ENCODE results near the gene PCLO.

The PCLO gene, protein sequence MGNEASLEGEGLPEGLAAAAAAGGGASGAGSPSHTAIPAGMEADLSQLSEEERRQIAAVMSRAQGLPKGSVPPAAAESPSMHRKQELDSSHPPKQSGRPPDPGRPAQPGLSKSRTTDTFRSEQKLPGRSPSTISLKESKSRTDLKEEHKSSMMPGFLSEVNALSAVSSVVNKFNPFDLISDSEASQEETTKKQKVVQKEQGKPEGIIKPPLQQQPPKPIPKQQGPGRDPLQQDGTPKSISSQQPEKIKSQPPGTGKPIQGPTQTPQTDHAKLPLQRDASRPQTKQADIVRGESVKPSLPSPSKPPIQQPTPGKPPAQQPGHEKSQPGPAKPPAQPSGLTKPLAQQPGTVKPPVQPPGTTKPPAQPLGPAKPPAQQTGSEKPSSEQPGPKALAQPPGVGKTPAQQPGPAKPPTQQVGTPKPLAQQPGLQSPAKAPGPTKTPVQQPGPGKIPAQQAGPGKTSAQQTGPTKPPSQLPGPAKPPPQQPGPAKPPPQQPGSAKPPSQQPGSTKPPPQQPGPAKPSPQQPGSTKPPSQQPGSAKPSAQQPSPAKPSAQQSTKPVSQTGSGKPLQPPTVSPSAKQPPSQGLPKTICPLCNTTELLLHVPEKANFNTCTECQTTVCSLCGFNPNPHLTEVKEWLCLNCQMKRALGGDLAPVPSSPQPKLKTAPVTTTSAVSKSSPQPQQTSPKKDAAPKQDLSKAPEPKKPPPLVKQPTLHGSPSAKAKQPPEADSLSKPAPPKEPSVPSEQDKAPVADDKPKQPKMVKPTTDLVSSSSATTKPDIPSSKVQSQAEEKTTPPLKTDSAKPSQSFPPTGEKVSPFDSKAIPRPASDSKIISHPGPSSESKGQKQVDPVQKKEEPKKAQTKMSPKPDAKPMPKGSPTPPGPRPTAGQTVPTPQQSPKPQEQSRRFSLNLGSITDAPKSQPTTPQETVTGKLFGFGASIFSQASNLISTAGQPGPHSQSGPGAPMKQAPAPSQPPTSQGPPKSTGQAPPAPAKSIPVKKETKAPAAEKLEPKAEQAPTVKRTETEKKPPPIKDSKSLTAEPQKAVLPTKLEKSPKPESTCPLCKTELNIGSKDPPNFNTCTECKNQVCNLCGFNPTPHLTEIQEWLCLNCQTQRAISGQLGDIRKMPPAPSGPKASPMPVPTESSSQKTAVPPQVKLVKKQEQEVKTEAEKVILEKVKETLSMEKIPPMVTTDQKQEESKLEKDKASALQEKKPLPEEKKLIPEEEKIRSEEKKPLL (N-terminal part only)

DNA sequence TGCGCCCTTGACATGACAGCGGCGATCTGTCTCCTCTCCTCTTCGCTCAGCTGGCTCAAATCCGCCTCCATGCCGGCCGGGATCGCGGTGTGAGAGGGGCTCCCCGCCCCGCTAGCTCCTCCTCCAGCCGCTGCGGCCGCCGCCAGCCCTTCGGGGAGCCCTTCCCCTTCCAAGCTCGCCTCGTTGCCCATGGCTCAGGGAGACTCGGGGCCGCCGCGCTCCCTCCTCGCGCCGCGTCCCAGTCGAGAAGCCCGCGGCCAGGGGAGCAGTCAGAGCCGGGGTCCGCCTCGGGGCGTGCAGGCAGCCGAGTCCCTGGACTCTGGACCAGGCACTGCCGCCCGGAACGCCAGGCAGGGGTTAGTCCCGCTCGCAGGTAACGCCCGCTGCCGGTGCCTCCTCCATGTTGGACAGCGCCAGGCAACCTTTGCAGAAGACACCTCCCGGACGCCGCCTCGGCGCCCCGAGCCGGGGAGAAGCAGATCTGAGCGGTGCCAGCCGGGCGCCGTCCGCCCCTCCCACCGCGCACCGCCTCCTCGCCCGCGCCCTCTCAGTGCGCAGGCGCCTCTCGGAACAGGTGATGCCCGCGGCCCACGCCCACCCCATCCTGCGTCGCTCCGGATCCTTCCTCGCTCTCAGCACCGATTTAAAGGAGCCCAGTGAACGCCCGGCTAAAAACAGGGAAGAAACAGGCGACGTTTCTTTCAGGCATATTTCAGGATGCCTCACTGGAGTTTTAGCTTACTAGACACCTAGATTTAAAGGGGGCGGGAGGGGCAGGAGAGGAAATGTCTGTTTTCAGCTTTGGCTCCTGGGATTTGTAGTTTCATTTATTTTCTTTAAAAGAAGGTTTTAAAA lies at the start of gene PCLO:
PCLO (minus strand) TSS at position 483 of the 855 bp plus-strand sequence; CDS start at position 191, 292 bp downstream.
- peak; percentile 1 for DNase-seq (ENCODE audit: low spot score)

DNA sequence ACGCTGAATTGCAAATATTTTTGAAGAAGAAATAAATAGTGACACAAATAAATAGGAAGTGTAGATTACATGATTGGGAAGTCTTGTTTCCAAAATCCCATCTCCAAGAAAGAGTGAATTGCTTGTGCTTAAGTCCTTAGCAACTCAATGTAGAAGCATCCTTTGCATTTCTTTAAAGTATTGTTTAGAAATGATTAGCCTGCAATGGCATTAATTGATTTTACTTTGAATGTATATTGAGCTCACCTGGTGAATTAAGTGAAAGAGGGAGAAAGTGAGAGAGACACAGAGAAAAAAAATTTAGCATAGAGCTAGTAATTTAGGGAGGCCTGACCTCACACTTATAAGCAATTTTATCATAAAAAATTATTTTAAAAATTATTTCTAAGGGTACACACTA lies 49.0 kb upstream of the PCLO start:
- no peak for DNase-seq (ENCODE audit: low spot score)

DNA sequence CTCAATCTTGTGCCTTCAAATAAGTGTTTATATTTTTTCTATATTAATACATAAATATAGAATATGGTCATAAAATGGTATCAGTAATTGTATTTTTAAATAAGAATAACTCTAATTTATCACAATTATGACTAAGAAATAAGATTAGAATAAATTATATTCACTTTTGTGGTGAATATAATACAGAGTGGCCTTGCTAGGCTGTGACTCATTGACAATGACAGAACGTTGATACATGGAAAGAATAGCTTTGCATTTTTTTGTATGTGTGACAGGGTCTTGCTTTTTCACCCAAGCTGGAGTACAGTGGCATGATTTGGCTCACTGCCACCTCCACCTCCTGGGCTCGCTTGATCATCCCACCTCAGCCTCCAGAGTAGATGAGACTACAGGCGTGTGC lies 47.8 kb upstream of the PCLO start:
- DNase-seq (ENCODE audit: low spot score): no peak

- DNase-seq (ENCODE audit: low spot score): no peak
Observed at GRCh38 chr7:83204715-83205114, 42.0 kb upstream of the PCLO start.

DNA sequence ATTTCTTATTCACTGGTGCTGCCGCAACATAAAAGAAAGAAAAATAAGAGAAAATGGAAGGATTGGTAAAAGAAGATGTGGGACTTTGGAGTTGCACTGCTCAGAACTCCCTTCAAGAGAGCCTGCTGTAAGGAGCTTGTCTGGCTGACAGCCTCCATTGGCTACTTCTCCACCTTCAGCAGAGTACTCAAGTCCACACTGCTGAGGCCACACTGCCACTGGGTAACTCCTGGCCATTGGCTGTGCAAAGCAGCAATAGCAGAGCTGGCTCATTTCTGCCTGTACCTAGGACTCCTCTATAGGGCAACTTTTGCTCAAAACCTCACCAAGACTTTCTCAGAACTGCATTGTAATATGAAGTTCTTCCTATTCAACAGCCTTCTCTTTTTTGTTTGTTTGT lies 38.7 kb upstream of the PCLO start:
- DNase-seq (ENCODE audit: low spot score): no peak

DNA sequence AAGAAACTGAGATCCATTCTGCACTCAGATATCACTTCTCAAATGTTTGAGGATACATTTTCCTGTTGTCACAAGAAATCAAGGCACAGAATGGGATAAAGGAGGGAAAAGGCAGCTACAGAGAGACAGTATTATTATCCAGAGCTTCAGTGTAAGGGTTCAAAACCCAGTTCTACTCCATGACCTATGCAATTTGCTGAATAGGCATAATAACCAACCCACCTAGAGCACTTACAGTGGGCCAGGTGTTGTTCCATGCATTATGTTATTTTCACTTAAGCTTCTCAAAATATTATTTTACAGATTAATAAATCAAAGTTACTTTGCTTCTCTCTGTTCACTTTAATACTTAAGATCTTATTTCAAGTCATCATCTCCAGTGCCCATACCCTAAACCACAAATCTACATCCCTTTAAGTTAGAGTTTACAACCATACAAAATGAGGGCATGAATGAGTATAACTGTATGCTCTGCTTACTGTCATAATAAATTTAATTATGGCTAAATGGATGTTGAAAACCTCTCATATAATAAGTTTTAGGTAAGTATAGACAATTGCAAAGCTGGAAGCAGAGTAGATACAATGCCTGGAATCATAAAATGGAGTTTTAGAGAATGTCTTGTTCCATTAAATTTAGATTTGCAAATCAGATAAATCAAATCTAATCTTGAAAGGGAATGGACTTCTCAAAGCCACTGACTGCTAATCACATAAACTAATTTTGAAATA lies 28.1 kb upstream of the PCLO start:
- no peak for DNase-seq (ENCODE audit: low spot score)

GRCh38 chr7:83178796-83179195 lies 16.1 kb upstream of the PCLO start:
- DNase-seq (ENCODE audit: low spot score): no peak

GRCh38 chr7:83178066-83178465 lies 15.4 kb upstream of the PCLO start:
- no peak for DNase-seq (ENCODE audit: low spot score)

DNA sequence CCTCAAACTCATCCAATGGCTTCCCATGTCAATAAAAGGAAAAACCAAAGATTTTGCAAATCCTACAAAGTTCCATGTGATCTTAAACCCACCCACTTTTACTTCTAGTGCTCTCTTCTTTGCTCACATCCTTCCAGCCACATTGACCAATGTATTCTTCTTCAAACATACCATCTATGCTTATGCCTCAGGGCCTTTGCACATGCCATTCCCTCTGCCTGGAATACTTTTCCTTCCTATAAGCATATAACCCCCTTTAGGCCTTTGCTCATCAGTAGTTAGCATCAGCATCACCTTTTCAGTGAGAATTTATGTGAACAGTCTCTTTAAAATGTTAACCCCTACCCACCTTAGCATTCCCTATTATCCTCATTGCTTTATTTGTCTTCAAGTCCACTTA lies 11.0 kb upstream of the PCLO start:
- no peak for DNase-seq (ENCODE audit: low spot score)

- no peak for DNase-seq (ENCODE audit: low spot score)
Observed at GRCh38 chr7:83166781-83167180, 4.1 kb upstream of the PCLO start.

DNA sequence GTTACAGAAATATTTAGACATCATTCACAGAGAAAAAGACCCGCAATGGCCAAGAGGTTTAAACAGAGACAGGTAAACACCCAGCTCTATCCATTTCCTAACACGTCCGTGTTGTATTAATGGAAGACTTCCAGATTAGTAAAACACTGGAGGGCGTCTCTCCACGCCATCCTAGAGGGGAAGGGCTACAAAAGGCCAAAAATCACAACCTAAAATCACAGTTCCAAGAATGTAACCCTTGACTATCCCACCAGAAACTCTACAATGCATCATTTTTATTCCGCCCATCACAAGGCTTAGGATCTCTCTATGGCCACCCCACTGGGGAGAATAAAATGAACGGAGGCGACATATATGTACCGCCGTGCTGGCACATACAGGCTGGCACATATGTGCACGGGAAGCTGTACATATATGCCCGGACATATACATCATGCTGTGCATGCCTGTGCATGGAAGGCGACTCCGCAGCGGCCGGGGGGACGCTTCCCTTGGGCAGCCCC lies 734 bp downstream of the PCLO start:
- no peak for DNase-seq (ENCODE audit: low spot score)

DNA sequence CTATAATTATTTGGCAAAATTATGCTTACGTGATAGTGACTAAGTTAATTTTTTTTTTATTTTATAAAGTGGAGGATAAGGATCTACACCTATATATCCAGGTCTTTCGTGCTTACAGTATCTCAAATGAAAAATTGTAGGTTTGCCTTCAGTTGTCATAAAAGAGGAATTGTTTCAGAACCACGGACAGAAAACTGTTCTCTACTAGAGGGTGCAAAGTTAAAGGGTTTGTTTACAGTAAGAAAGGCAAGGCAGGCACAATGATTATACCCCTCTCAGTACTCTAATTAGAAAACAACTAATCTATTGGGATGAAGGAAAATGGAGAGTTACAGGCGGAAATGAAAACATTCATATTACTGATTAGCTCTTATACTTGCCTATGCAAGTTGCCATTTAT lies 1.5 kb downstream of the PCLO start:
- no peak for DNase-seq (ENCODE audit: low spot score)

DNA sequence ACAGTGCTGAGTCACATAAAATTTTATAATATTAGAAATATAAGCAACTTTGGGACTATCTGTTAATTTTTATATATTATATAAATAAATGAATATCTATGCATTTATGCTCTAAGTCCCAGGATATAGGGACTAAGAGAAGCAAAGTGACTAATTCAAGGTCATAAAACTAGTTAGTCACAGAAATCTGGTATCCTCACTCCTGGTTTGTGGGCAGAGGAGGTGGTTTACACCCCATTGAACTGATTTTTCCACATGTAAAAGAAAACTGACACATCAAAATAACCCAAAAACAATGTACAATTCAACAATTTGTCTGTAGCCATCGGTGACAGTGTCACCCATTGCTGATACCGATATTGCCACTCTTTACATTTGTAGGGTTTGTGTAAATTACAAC lies 3.0 kb downstream of the PCLO start:
- DNase-seq (ENCODE audit: low spot score): no peak

- no peak for DNase-seq (ENCODE audit: low spot score)
Observed at GRCh38 chr7:83156006-83156405, 6.7 kb downstream of the PCLO start.

DNA sequence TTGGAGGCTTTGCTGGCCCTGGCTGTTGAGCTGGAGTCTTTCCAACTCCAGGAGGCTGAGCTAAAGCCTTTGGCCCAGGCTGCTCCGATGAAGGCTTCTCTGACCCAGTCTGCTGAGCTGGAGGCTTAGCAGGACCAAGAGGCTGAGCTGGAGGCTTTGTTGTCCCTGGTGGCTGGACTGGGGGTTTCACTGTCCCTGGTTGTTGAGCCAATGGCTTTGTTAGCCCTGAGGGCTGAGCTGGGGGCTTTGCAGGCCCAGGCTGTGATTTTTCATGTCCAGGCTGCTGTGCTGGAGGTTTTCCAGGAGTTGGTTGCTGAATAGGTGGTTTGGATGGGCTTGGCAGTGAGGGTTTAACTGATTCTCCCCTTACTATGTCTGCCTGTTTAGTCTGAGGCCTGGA lies 7.3 kb downstream of the PCLO start:
- no peak for DNase-seq (ENCODE audit: low spot score)

- DNase-seq (ENCODE audit: low spot score): no peak
Observed at GRCh38 chr7:83153419-83153818, 9.3 kb downstream of the PCLO start.

DNA sequence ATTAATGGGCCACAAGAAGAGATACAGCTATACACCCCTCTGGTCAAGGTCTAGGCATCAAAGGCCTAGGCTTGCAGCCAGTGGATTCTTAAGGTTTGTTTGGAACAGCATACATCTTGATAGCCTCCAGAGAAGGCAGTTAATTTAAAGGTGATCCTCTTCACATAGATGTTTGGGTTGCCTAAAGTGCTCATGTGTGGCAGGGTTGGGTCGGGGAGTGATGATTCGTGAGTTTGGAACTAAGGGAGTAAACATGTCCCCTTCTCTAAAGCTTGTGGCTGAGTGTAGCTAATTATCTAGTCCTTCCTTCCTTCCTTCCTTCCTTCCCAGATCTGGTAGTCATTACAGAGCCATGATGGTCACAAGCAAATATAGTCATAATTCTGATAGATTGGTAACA lies 12.4 kb downstream of the PCLO start:
- DNase-seq (ENCODE audit: low spot score): no peak

DNA sequence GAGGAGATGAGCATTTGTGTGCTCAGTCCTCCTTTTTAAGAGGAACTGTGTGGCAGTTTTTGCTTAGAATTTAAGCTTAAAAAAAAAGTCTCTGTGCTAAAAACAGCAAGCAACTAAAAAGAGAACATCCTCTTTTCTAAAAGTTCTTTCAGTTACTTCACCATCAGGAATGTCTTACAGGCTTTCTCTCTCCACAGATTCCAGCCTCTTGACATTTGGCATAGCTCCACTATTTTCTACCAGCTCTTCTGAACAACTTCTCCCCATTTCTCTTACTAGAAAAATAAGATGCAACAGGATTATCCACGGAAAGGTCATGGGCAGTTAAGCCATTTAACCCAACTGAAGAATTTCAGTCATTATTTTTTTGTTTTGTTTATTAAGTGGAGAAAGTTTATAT lies 13.2 kb downstream of the PCLO start:
- no peak for DNase-seq (ENCODE audit: low spot score)

GRCh38 chr7:83148776-83149175 lies 13.9 kb downstream of the PCLO start:
- no peak for DNase-seq (ENCODE audit: low spot score)

- DNase-seq (ENCODE audit: low spot score): no peak
Observed at GRCh38 chr7:83143107-83143506, 19.6 kb downstream of the PCLO start.

DNA sequence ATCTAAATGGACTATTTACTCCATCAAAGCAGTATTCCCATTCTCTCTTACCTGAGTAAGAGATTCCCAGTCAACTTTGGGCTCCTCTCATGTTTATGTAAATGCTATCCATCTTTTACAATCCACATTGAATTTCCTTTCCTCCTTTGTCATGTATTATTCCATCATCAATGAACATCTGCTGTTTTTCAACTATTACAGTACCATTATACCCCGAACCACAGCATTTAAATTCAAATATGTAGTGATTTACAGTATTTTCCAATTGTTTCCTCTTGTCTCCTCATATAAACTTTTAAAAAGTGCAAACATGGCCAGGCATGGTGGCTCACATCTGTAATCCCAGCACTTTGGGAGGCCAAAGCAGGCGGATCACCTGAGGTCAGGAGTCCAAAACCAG lies 20.3 kb downstream of the PCLO start:
- DNase-seq (ENCODE audit: low spot score): no peak

All from CD4-positive, alpha-beta T cell treated with Interleukin-6 at 100 ng/mL for 8 hours (primary cell).